Measurements from ENCODE around the gene MRGPRX4. TPM values are rescaled to one million over a fixed set of nuclear protein-coding genes. Genes with fewer than 3 reads are reported as not detected.

Gene MRGPRX4
- total RNA-seq (2022; extraction: Qiagen RNA extraction): not detected in 5 replicates

DNA sequence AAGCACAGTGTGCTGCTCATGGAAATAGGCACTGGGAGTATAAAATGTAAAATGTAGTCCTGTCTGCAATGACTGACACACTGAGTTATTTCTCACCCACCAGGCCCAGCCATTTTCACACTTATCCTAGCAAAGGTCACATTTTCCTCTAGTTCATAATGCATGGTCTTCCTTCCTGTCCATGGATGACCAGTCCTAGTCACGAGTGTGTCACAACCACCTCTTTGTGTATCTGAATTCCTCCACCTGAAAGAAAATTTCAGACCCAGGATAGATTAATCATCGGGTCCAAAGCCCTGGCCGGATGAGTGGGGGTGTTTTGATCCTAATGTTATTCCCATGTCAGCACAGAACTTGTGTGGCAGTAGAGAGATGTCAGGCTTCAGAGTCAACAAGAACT, at the start of gene MRGPRX4:
Gene MRGPRX4, plus strand, starts transcription at position 172 of the 400 bp plus-strand sequence. CDS start 420 bp downstream, outside the sequence.

GRCh38 chr11:18132341-18132740, 40.3 kb upstream of the MRGPRX4 start, which contains the start of gene MRGPRX3:
Gene MRGPRX3 (plus strand): TSS chr11:18132571. CDS start chr11:18137203, 4,632 bp downstream.

Other genes with a start within 250 kb of the MRGPRX4 start
- 15.5 to 21.7 TPM (median 16.6 TPM) in 5 replicates for gene SERGEF, start 159.8 kb upstream of the MRGPRX4 start, total RNA-seq (2022; extraction: Qiagen RNA extraction)
- gene TPH1, start 126.6 kb upstream of the MRGPRX4 start, total RNA-seq (2022; extraction: Qiagen RNA extraction): 0.02 to 0.27 TPM (median 0.12 TPM) in 5 replicates
- 35.4 to 42.5 TPM (median 37.7 TPM) in 5 replicates for gene SAAL1, start 66.8 kb upstream of the MRGPRX4 start, total RNA-seq (2022; extraction: Qiagen RNA extraction)
- gene MRGPRX3, start 40.3 kb upstream of the MRGPRX4 start, total RNA-seq (2022; extraction: Qiagen RNA extraction): not detected in 5 replicates
- gene SAA4, start 64.0 kb downstream of the MRGPRX4 start, total RNA-seq (2022; extraction: Qiagen RNA extraction): not detected in 5 replicates
- 0.26 TPM in 1 of 5 replicates, not detected in the others for gene SAA2, start 75.8 kb downstream of the MRGPRX4 start, total RNA-seq (2022; extraction: Qiagen RNA extraction)
- gene SAA1, start 93.4 kb downstream of the MRGPRX4 start, total RNA-seq (2022; extraction: Qiagen RNA extraction): 1.5 to 2.6 TPM (median 2.1 TPM) in 5 replicates
- gene HPS5, start 149.3 kb downstream of the MRGPRX4 start, total RNA-seq (2022; extraction: Qiagen RNA extraction): 12.6 to 15.0 TPM (median 13.7 TPM) in 5 replicates
- gene GTF2H1, start 149.7 kb downstream of the MRGPRX4 start, total RNA-seq (2022; extraction: Qiagen RNA extraction): 33.8 to 37.0 TPM (median 34.1 TPM) in 5 replicates
- gene LDHA, start 221.7 kb downstream of the MRGPRX4 start, total RNA-seq (2022; extraction: Qiagen RNA extraction): 2,496 to 3,702 TPM (median 2,983 TPM) in 5 replicates
- 0.18 TPM in 1 of 5 replicates, not detected in the others for gene LDHC, start 239.5 kb downstream of the MRGPRX4 start, total RNA-seq (2022; extraction: Qiagen RNA extraction)